H54 (cell line): Measurements from ENCODE around the gene CARTPT.

Source experiments
- DNase-seq: peaks from one replicate; pipeline ENCODE4 v3.0.0; 2011; ENCODE audit warnings: low spot score, mixed read lengths; ENCODE audit not compliant: insufficient read length
- FAIRE-seq: peaks from 3 replicates; lab custom pipeline; 2011; peaks lifted over from hg19 to GRCh38; lab: Jason Lieb, UNC
- POLR2A ChIP-seq: IDR thresholded peaks from 2 replicates; pipeline ENCODE4 v1.6.1; 2011; ENCODE audit warnings: low read depth, mild to moderate bottlenecking, low read length

Gene CARTPT

DNA sequence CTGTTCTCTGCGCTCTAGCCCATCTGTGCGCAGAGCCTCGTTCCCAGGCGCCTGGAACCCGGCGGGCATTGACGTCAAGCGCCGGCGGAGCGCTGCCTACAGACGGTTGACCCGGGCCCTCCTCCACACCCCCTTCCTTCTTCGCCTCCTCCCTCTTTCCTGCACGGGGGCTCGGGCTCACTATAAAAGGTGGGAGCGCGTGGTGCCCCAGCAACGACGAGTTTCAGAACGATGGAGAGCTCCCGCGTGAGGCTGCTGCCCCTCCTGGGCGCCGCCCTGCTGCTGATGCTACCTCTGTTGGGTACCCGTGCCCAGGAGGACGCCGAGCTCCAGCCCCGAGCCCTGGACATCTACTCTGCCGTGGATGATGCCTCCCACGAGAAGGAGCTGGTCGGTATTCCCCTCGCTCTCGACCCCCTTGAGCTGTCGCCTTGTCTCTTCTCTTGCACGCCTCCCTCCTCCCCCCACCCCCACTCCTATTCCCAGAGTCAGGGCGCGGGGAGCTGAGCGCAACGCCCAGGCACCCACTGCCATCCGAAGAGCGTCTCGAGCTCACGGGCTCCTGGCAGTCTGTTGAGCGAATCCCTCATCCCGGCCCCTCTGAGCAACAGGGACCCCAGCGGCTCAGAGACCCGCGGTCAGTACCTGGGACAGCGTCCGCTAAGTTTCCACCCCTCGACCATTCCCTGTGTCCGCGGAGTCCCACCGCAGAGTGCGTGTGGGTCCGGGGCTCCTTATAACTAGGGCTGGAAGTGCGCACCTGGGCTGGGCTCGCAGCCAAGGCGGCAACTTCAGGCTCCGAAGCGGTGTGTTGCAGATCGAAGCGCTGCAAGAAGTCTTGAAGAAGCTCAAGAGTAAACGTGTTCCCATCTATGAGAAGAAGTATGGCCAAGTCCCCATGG is at the start of gene CARTPT:
TSS of gene CARTPT (plus strand) at position 213 of the 902 bp plus-strand sequence. CDS start at position 232, 19 bp downstream.
- DNase-seq (no peak), FAIRE-seq (no peak)
- TF ChIP-seq POLR2A, result no peak

DNA sequence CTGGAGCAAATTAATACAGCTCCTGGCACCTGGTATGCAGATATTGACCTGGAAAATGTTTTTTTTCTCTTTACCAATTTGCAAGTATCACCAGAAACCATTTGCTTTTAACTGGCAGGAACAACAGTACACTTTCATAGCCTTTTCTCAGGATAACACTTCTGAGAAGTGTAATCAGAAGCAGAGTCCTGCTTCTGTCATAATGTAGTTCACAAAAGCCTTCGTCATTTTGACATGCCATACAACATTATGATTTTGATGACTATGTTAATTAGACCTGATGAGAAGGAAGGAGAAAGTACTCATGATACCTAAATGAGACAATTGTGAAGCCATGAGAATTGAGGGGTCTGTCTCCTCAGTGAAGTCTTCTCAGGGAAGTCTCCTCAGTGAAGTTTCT is 41.1 kb upstream of the CARTPT start:
- FAIRE-seq (no peak), DNase-seq (no peak)
- TF ChIP-seq POLR2A, result no peak

DNA sequence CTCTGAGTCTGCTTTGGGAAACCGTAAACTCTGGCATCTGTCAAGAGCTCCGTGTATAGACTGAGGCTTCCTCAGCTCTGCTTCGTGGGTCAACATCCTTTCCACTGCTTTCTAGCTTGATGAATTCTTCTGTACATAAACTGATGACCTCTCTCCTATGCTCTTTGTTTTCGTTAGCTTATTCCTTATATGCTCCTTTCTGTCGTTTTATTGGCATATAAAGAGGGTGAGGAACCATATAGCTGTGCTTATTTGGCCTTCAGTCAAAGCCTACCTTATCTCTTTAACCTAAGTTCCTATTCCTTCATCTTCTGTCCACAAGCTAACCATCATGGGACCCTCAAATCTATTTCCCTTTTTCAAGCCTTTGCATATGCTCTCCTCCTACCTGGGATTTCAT is 39.4 kb upstream of the CARTPT start:
- FAIRE-seq, result no peak
- no peak for DNase-seq
- TF ChIP-seq POLR2A, result no peak

DNA sequence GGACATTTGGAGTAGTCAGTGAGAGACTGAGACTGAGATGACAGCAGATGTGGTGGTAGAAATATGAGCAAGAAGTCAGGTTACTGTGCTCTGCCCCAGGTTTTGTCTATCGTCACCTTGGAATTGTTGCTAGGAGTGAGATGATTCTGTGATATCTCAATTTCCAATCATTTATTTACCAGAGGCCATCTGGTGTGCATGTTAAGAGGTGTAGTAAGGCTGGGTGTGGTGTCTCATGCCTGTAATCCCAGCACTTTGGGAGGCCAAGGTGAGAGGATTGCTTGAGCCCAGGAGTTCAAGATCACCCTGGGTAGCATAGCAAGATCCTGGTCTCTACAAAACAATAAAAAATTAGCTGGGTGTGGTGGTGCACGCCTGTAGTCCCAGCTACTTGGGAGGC is 38.6 kb upstream of the CARTPT start:
- FAIRE-seq, result no peak
- TF ChIP-seq POLR2A, result no peak

DNA sequence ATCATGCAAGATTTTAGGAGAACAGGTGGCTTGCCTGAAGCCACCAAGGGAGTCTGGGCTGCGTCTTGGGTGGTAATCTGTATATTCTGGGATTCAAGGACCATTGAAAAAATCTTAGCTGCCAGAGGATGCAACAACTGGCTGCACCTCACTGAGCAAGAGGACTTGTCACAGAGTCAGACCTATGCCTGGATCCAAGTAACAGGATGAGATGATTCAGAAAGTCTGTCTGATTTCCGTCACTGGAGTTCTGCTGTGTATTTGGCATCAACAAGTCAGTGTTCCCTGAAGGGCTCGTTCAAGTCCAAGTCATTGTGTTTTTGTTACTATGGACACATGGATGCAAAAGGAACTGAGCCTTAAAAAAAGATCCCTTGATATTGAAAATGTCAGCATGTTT is 37.8 kb upstream of the CARTPT start:
- TF ChIP-seq POLR2A, result no peak
- no peak for FAIRE-seq
- no peak for DNase-seq

More for the DNA sequence above, 38.6 kb upstream of the CARTPT start:
- DNase-seq, result no peak

DNA sequence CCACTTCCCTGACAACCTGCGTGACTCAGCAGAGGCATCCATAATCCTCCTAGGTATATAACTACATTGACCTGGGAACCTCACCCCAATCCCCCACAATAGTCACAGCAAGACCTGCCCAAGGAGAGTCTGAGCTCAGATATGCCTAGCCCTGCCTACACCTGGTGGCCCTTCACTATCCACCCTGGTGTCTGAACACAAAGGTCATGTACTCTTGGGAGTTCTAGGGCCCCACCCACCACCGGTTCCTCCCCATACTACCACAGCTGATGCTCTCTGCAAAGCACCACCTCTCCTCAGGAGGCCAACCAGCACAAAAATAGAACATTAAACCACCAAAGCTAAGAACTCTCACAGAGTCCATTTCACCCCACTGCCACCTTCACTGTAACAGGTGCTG is 34.8 kb upstream of the CARTPT start:
- FAIRE-seq, result no peak
- TF ChIP-seq POLR2A, result no peak
- no peak for DNase-seq

DNA sequence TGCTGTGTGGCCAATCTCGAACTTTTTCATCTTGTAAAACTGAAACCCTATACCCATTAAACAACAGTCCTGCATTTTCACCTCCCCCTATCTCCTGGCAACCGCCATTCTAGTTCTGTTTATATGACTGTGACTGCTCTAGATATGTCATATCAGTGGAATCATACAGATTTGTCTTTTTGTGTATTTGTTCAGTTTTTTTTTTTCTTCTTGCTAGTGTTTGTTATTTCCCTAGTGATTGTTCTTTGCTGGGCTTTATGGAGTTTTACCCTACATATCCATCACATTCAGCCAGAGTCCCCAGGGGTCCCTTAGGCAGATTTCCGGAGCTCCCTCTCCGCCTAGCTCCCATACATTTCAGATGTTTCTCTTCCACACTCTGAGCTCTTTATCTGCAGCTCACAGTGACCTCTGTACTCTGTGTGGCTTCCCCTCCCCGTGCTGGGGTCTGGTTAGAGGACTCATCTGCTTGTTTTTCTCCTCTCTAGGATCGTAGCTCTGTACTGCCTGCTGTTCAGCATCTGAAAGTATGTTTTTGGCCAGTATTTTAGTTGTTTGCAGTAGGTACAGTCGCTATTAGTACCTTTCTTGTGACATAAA is 25.1 kb upstream of the CARTPT start:
- no peak for TF ChIP-seq POLR2A
- no peak for FAIRE-seq
- no peak for DNase-seq

DNA sequence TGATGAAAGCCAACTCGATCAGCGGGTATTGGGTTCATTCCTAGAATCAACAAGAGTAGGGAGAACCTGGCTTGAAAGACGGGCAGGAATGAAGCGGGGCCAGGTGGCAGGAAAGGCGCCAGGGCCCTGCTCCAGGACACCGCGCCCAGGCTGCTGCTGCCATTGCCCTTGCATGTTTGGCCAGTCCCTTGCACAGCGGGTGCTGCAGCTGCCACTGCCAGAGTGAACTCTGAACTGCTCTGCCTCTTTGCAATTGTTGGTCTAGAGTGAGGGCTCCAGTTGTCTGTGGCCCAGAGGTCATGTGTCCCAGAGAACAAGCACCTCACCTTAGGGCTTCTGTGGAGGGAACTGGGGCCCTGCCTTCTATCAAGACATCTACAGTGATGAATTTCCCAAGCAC is 24.0 kb upstream of the CARTPT start:
- no peak for DNase-seq
- no peak for TF ChIP-seq POLR2A
- FAIRE-seq, result no peak

DNA sequence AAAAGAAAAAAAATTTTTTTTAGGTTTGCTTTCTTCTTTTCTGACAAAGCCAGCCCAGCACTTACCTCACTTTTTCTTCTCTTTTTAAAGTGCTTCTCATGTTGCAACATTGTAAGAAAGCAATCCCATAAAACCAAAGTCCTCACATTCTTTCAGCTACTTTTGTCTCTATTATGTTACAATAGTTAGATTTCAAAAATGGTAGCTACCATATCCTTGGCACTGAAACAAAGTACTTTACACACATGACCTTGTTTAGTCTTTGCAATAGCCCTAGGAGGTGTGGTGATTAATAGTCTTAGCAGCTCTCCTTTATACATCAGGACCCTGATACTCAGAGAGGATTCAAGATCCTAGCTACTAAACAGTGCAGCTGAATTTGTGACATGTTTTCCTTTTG is 23.5 kb upstream of the CARTPT start:
- no peak for TF ChIP-seq POLR2A
- FAIRE-seq, result no peak
- DNase-seq, result no peak

DNA sequence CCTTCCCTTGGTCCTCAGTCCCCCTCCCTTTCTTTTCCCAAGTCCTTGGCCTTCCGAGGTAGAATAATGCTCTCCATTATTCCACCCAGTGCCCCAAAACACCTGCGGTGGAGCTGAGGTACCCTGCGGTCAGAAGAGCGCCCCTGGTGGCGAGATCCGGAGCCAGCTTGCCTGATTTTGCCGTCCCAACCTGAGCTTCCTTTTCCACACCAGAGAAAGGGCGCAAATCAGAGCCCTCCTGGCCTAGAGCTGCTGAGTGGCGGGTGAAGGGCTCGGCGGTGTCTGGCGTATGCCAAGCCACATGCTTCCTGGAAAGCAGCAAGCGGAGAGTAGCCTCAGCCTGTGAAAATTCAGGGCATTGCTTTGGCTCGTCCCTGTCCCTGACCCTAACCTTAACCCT is 21.1 kb upstream of the CARTPT start:
- FAIRE-seq (no peak), DNase-seq (no peak)
- TF ChIP-seq POLR2A, result no peak

DNA sequence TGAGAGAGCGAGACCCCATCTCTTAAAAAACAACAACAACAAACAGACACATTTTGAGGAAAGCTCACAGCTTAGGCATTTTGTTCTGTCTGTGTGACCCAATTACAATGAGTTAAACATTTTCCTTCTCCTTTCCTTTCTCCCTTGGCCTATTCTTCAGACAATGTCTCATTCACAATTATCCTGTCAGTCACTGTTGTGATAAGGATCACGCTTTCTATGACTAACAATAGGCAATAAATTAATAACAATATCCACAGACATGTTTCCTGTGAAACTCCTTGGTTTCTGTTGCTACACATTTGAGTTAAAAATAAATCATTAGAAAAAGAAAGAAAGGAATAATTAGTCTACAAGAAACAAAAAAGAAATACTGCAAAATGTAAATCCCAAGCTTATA is 19.8 kb upstream of the CARTPT start:
- FAIRE-seq (no peak), DNase-seq (no peak)
- TF ChIP-seq POLR2A, result no peak

DNA sequence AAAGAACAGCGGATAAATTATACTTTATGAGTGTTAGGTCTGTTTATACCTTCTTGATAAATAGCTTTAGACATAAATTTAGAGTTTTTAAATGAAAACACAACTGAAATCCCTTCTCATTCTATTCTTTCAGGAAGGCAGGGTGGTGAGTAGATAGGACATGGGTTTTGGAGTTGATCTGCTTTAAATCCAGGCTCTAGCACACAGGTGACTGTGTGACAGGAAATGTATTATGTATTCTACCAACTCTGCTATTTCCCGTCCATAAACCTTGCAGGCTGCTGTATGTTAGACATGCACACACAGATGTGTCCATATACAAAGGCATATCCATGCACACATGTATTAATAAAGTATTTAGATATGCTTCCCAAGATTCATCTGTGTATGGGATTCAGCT is 19.3 kb upstream of the CARTPT start:
- DNase-seq (no peak), FAIRE-seq (no peak)
- no peak for TF ChIP-seq POLR2A

DNA sequence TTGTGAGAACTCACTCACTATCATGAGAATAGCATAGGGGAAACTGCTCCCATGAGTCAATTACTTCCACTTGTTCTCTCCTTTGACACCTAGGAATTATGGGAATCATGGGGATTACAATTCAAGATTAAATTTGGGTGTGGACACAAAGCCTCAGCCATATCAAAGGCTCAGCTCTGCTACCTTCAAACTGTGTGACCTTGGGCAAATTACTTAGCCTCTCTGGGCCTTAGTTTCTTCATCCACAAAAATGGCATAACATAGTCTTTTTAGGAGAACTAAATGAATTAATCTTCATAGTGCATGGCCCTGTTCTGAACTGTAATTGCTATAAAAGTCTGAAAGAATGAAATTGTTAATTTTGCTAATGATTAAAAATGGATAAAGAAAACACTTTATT is 18.3 kb upstream of the CARTPT start:
- FAIRE-seq (no peak), DNase-seq (no peak)
- no peak for TF ChIP-seq POLR2A

DNA sequence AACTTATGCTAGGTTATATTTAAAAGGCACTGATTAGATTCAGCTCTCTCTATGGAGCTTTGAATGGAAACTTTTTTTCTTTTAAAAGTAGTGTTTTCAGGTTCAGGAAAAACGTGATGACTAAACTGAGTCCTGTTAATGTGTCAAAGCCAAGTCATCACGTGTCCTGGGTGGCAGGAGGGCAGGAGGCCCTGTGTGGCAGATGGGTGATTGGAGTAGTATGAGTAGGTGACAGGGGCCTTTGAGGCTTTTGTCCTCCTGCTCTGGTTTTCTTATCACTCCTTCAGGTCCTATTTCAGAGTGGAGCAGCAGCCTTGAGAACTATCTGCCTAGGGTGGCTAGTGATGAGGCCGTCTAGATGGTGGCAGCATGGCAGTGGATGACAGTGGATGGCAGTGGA is 17.7 kb upstream of the CARTPT start:
- TF ChIP-seq POLR2A, result no peak
- DNase-seq, result no peak

DNA sequence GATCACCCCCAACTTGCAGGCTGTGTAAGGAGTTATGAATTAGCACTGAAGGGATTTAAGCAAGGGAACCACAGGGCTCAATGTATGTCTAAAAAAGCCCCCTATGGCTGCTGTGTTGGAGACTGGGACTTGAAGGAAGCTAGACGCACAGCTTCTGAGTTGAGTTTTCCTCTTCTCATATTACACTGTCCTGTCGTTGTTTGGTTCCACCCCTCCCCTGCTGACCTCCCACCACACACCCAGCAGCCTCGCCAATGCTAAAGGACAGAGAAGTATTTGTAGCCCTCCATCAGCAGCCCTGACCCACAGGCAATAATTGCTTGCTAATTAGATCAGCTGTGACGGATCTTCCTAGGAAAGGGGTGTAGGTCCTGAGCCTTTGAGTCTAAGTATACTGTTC is 15.1 kb upstream of the CARTPT start:
- FAIRE-seq, result no peak
- TF ChIP-seq POLR2A, result no peak
- DNase-seq, result no peak

More for the DNA sequence above, 17.7 kb upstream of the CARTPT start:
- no peak for FAIRE-seq

DNA sequence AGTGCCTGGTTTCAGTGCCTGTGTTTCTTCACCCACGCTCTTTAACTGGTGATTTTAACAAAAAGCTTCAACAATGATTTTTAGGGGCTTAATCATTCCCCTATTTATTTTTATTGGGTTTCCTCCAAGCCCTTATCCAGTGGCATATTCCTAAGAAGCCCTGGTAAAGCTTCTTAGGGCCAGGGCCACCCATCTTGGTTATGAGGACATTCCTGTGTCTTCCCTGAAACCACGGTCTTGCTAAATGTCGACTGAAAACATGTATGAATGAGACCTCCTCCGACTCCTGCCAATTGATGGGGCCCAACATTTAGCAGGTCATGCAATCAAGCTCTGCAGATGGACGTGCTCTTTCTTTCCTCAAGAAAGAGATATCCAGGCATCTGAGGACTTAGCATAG is 13.7 kb upstream of the CARTPT start:
- no peak for DNase-seq
- FAIRE-seq, result no peak
- TF ChIP-seq POLR2A, result no peak
